Neural cell (in vitro differentiated cells): ENCODE data around the gene OPRM1. TPM values are rescaled to one million over a fixed set of nuclear protein-coding genes. Genes with fewer than 3 reads are reported as not detected.

Experiments
- H2AFZ ChIP-seq: fragments of 200-600, 300-800 bp; sonication (generic), shearing (Covaris generic); 2 replicates; pipeline ENCODE4 v1.6.0; 2014; ENCODE audit warnings: low read depth, mild to moderate bottlenecking, antibody characterized with exemption, low read length, moderate library complexity
- H3F3A ChIP-seq: fragments of 200-600 bp; shearing (Covaris generic); 2 replicates; pipeline ENCODE4 v1.6.1; 2016; ENCODE audit warnings: mild to moderate bottlenecking, moderate library complexity, mixed read lengths, antibody characterized with exemption, low read length; ENCODE audit not compliant: insufficient read depth, poor library complexity, severe bottlenecking
- H3K27ac ChIP-seq: fragments of 200-600, 300-800 bp; sonication (generic), shearing (Covaris generic); 2 replicates; pipeline ENCODE4 v1.5.1; 2014; ENCODE audit warnings: mild to moderate bottlenecking, low read length, moderate library complexity
- H3K27me3 ChIP-seq: fragments of 300-800, 200-600 bp; sonication (generic), shearing (Covaris generic); 2 replicates; pipeline ENCODE4 v1.6.0; 2014; ENCODE audit warnings: mild to moderate bottlenecking, low read depth, low read length, moderate library complexity; ENCODE audit not compliant: insufficient read depth
- H3K36me3 ChIP-seq: fragments of 300-800, 200-600 bp; sonication (generic), shearing (Covaris generic); 2 replicates; pipeline ENCODE4 v1.5.1; 2014; ENCODE audit warnings: mild to moderate bottlenecking, antibody characterized with exemption, low read length, moderate library complexity; ENCODE audit not compliant: insufficient read depth
- H3K4me2 ChIP-seq: fragments of 300-800, 200-600 bp; sonication (generic), shearing (Covaris generic); 2 replicates; pipeline ENCODE4 v1.6.0; 2014; ENCODE audit warnings: mild to moderate bottlenecking, low read length
- H3K4me3 ChIP-seq: fragments of 300-800, 200-600 bp; sonication (generic), shearing (Covaris generic); 2 replicates; pipeline ENCODE4 v1.5.1; 2014; ENCODE audit warnings: mild to moderate bottlenecking, low read length, moderate library complexity
- H3K79me2 ChIP-seq: fragments of 200-600 bp; shearing (Covaris generic); replicated peaks from 2 replicates; pipeline ENCODE4 v1.6.0; 2014; ENCODE audit warnings: mild to moderate bottlenecking, low read length, moderate library complexity; ENCODE audit not compliant: insufficient read depth
- H3K9ac ChIP-seq: fragments of 300-800, 200-600 bp; sonication (generic), shearing (Covaris generic); 2 replicates; pipeline ENCODE4 v1.6.1; 2016; ENCODE audit warnings: mild to moderate bottlenecking, low read length, mixed read lengths
- H3K9me2 ChIP-seq: fragments of 200-600 bp; shearing (Covaris generic); 2 replicates; pipeline ENCODE4 v1.6.1; 2016; ENCODE audit warnings: mild to moderate bottlenecking, low read length, mixed read lengths; ENCODE audit not compliant: insufficient read depth
- H3K9me3 ChIP-seq: fragments of 200-600, 300-800 bp; sonication (generic), shearing (Covaris generic); 2 replicates; pipeline ENCODE4 v1.6.1; 2016; ENCODE audit warnings: mild to moderate bottlenecking, mixed run types, low read length, moderate library complexity, mixed read lengths
- H4K20me1 ChIP-seq: fragments of 200-600 bp; shearing (Covaris generic); 2 replicates; pipeline ENCODE4 v1.6.1; 2016; ENCODE audit warnings: mild to moderate bottlenecking, mixed run types; ENCODE audit not compliant: insufficient read depth
- CTCF ChIP-seq: fragments of 450-650 bp; IDR thresholded peaks from 2 replicates; pipeline ENCODE4 v1.5.1; 2014; ENCODE audit warnings: antibody characterized with exemption, mild to moderate bottlenecking, moderate library complexity; ENCODE audit not compliant: poor library complexity, severe bottlenecking
- EP300 ChIP-seq: fragments of 450-650 bp; conservative IDR thresholded peaks from 2 replicates; pipeline ENCODE4 v1.6.1; 2014; ENCODE audit warnings: antibody characterized with exemption, mild to moderate bottlenecking, moderate library complexity; ENCODE audit not compliant: poor library complexity, severe bottlenecking
- EZH2 ChIP-seq: fragments of 200-600, 300-800 bp; shearing (Covaris generic), sonication (generic); IDR thresholded peaks from 2 replicates; pipeline ENCODE4 v1.6.1; 2014; ENCODE audit warnings: antibody characterized with exemption, low read length, borderline replicate concordance, mild to moderate bottlenecking; ENCODE audit not compliant: insufficient read depth, poor library complexity, severe bottlenecking
- MXI1 ChIP-seq: fragments of 450-650 bp; conservative IDR thresholded peaks from 2 replicates; pipeline ENCODE4 v1.6.1; 2014; ENCODE audit warnings: antibody characterized with exemption, mild to moderate bottlenecking; ENCODE audit not compliant: poor library complexity, severe bottlenecking
- POLR2AphosphoS5 ChIP-seq: IDR thresholded peaks from 2 replicates; pipeline ENCODE4 v1.6.1; 2012
- RAD21 ChIP-seq: fragments of 450-650 bp; conservative IDR thresholded peaks from 2 replicates; pipeline ENCODE4 v1.6.1; 2014; ENCODE audit warnings: antibody characterized with exemption, mild to moderate bottlenecking, moderate library complexity
- REST ChIP-seq: IDR thresholded peaks from 2 replicates; pipeline ENCODE4 v1.6.1; 2012; ENCODE audit warnings: borderline replicate concordance
- SMC3 ChIP-seq: fragments of 450-650 bp; conservative IDR thresholded peaks from 2 replicates; pipeline ENCODE4 v1.6.1; 2014; ENCODE audit warnings: antibody characterized with exemption, mild to moderate bottlenecking, moderate library complexity; ENCODE audit not compliant: poor library complexity
- TAF1 ChIP-seq: IDR thresholded peaks from 2 replicates; pipeline ENCODE4 v1.6.1; 2012; ENCODE audit warnings: low read depth
- polyA plus RNA-seq: library from polyadenylated mRNA; depleted of rRNA; stranded (reverse); fragments of >200 nt; gene quantifications from 2 replicates; pipeline ENCODE4 v1.2.3, GENCODE V29; 2014

OPRM1 gene
- polyA plus RNA-seq, 1 donor from 2014 or later, result 1.5 TPM

DNA sequence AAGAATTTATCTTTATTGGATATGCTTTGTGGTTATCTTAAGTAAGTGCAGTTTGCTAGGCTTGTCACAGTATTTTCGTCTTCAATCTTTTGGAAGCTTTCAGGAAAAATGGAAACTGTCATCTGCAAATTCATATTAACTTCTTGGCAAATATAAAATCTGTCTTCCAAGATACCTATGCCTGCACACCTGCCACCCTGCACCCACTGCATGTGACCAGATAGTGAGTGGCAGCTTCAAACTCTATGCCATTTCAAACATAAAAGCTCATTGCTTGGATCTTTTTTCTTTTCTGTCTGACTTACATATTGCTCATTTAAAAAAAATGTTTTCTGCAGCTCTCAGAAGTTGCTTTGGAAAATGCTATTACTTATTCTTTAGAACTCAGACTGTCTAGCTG, 14.1 kb downstream of the OPRM1 start:
- TF ChIP-seq EP300, result no peak
- no peak for TF ChIP-seq POLR2AphosphoS5
- TF ChIP-seq MXI1, result no peak
- TF ChIP-seq CTCF, result no peak
- TF ChIP-seq RAD21, result no peak
- no peak for TF ChIP-seq TAF1
- TF ChIP-seq EZH2, result no peak
- TF ChIP-seq REST, result no peak
- TF ChIP-seq SMC3, result no peak
- Histone ChIP-seq H4K20me1 (no peaks in the 10 kb centered on the region), H3K4me3 (no peak overlapping the region), H2AFZ (no peak overlapping the region), H3K27me3 (no peaks in the 10 kb centered on the region), H3K9me2 (no peaks in the 10 kb centered on the region), H3K9me3 (no peaks in the 10 kb centered on the region), H3K27ac (no peak overlapping the region), H3F3A (no peaks in the 10 kb centered on the region), H3K36me3 (no peaks in the 10 kb centered on the region), H3K79me2 (no peaks in the 10 kb centered on the region), H3K9ac (no peak overlapping the region), H3K4me2 (no peak overlapping the region)

GRCh38 chr6:154056536-154056935, 17.5 kb downstream of the OPRM1 start:
- Histone ChIP-seq H2AFZ (no peak overlapping the region), H3K4me3 (no peak overlapping the region), H4K20me1 (no peaks in the 10 kb centered on the region), H3K9ac (no peak overlapping the region), H3K4me2 (no peak overlapping the region), H3K27me3 (no peaks in the 10 kb centered on the region), H3K36me3 (no peaks in the 10 kb centered on the region), H3K9me3 (no peaks in the 10 kb centered on the region), H3K79me2 (no peaks in the 10 kb centered on the region), H3K27ac (no peak overlapping the region), H3K9me2 (no peaks in the 10 kb centered on the region), H3F3A (no peaks in the 10 kb centered on the region)
- TF ChIP-seq SMC3 (no peak), CTCF (no peak), EZH2 (no peak), TAF1 (no peak), POLR2AphosphoS5 (no peak), EP300 (no peak), MXI1 (no peak), REST (no peak), RAD21 (no peak)
